Right atrium auricular region (tissue), 2 donors: ENCODE measurements around the gene TBC1D14. TPM values are rescaled to one million over a fixed set of nuclear protein-coding genes. Genes with fewer than 3 reads are reported as not detected.

Source experiments
- DNase-seq: peaks from one replicate; pipeline ENCODE4 v3.0.0-alpha.2; 2019; ENCODE audit warnings: low spot score
- H3K27ac ChIP-seq, 2 donors: fragments of 200-600 bp; sonication (generic); 1 replicate in 1 of 2; 2 replicates in 1 of 2; pipeline ENCODE4 v1.5.1; 2016 to 2019
- H3K27me3 ChIP-seq, 2 donors: fragments of 200-600 bp; sonication (generic); one replicate each; pipeline versions ENCODE4 v1.5.1 to v1.6.0; 2017 to 2019
- H3K36me3 ChIP-seq: fragments of 200-600 bp; sonication (generic); one replicate; pipeline ENCODE4 v1.5.1; 2016
- H3K4me1 ChIP-seq, 2 donors: fragments of 200-600 bp; sonication (generic); one replicate each; pipeline versions ENCODE4 v1.5.1 to v1.6.0; 2017 to 2019
- H3K4me3 ChIP-seq, 2 donors: fragments of 200-600 bp; sonication (generic); 1 replicate in 1 of 2; 2 replicates in 1 of 2; pipeline ENCODE4 v1.5.1; 2017 to 2019; ENCODE audit warnings: mild to moderate bottlenecking in 1 of 2, moderate library complexity in 1 of 2
- H3K9me3 ChIP-seq, 2 donors: fragments of 200-600 bp; sonication (generic); one replicate each; pipeline ENCODE4 v1.5.1; 2019
- total RNA-seq, 2 donors: library from RNA; depleted of rRNA; stranded (reverse); fragments of >200 nt; gene quantifications; one replicate each; pipeline ENCODE4 v1.1.0, GENCODE V29; 2016
- TF ChIP-seq, protein P1 (sequence below), 2 donors: fragments of 200-600 bp; sonication (generic); IDR thresholded peaks; one replicate each; pipeline ENCODE4 v1.5.1; 2019; ENCODE audit warnings: antibody characterized with exemption in 2 of 2

TBC1D14 gene
- total RNA-seq, 2 donors from 2014 or later: 33.7 to 34.0 TPM

DNA sequence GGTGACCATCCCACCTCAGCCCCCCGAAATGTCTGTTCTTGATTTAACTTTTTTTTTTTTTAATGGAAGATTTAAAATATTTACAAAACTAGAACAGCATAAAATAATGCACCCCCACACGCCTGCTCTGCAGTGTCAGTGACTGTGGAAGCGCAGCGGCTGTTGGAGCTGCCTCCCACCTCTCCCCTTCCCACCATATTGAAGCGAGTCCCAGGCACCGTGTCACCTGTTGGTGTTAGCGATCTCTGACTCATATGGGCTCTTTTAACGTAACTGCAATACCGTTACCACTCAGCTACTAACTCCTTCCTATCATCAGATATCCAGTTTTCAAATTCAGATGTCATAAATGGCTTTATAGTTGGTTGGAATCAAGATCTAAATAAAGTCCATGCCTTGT is 116.5 kb downstream of the TBC1D14 start:
- no peaks in the 10 kb centered on the region for H3K4me1 ChIP-seq
- H3K27ac ChIP-seq: no peak overlapping the region
- H3K27me3 ChIP-seq: no peaks in the 10 kb centered on the region
- H3K4me3 ChIP-seq: no peak overlapping the region
- peaks cover 47% of the 10 kb centered on the region for H3K36me3 ChIP-seq
- no peak for DNase-seq
- TF ChIP-seq, protein P1, sequence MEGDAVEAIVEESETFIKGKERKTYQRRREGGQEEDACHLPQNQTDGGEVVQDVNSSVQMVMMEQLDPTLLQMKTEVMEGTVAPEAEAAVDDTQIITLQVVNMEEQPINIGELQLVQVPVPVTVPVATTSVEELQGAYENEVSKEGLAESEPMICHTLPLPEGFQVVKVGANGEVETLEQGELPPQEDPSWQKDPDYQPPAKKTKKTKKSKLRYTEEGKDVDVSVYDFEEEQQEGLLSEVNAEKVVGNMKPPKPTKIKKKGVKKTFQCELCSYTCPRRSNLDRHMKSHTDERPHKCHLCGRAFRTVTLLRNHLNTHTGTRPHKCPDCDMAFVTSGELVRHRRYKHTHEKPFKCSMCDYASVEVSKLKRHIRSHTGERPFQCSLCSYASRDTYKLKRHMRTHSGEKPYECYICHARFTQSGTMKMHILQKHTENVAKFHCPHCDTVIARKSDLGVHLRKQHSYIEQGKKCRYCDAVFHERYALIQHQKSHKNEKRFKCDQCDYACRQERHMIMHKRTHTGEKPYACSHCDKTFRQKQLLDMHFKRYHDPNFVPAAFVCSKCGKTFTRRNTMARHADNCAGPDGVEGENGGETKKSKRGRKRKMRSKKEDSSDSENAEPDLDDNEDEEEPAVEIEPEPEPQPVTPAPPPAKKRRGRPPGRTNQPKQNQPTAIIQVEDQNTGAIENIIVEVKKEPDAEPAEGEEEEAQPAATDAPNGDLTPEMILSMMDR (IDR thresholded peaks at IDR 0.05): no peak
- no peaks in the 10 kb centered on the region for H3K9me3 ChIP-seq

- Histone ChIP-seq H3K9me3 (no peaks in the 10 kb centered on the region), H3K36me3 (peaks cover 54% of the 10 kb centered on the region), H3K27ac (no peak overlapping the region), H3K4me3 (no peak overlapping the region), H3K27me3 (no peaks in the 10 kb centered on the region), H3K4me1 (no peaks in the 10 kb centered on the region)
- TF ChIP-seq, protein P1 (IDR thresholded peaks at IDR 0.05): no peak
- DNase-seq: no peak
Observed at GRCh38 chr4:7027284-7027683, 117.7 kb downstream of the TBC1D14 start.

DNA sequence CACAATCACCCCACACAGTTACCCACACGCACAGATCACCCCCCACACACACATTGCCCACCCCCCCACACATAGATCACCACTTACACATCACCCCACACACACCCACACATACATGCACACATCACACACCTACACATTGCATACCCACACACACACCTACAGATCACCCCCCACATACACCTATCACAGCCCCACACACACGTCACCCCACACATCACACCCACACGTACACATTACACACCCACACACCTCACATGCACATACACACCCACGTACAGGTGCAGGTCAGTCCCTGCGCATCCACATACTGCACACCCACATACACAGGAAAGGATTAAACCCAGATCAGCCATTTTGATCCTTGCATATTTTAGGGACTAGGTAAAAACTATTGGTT is 118.3 kb downstream of the TBC1D14 start:
- H3K9me3 ChIP-seq: no peaks in the 10 kb centered on the region
- DNase-seq: no peak
- TF ChIP-seq, protein P1 (IDR thresholded peaks at IDR 0.05): no peak
- H3K27me3 ChIP-seq: no peaks in the 10 kb centered on the region
- H3K36me3 ChIP-seq: peaks cover 55% of the 10 kb centered on the region
- H3K27ac ChIP-seq: no peak overlapping the region
- H3K4me3 ChIP-seq: no peak overlapping the region
- H3K4me1 ChIP-seq: no peaks in the 10 kb centered on the region

DNA sequence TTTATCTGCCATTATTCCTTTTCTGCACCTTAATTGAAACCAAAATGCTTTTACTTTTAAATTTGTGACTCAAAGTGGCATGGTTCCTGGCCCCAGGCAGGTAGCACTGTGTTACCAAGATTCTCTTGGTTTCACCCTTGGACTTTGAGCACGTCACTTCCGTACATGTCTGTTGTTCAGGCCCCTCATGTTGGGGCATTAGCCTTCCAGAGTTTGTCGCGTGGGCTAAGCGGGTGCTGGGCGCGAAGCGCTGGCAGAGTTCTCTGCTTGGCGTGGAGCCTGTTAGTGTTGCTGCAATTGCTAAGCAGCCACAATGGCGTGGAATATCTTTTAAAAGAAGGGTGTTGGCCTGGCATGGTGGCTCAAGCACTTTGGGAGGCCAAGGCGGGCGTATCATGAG is 119.6 kb downstream of the TBC1D14 start:
- H3K9me3 ChIP-seq: no peaks in the 10 kb centered on the region
- H3K27ac ChIP-seq: no peak overlapping the region
- H3K4me3 ChIP-seq: no peak overlapping the region
- H3K4me1 ChIP-seq: no peaks in the 10 kb centered on the region
- H3K36me3 ChIP-seq: peaks cover 44% of the 10 kb centered on the region
- H3K27me3 ChIP-seq: no peaks in the 10 kb centered on the region
- TF ChIP-seq, protein P1 (IDR thresholded peaks at IDR 0.05): no peak
- DNase-seq: no peak

- Histone ChIP-seq H3K36me3 (peaks cover 38% of the 10 kb centered on the region), H3K4me1 (no peaks in the 10 kb centered on the region), H3K27ac (no peak overlapping the region), H3K27me3 (no peaks in the 10 kb centered on the region), H3K4me3 (no peak overlapping the region), H3K9me3 (no peaks in the 10 kb centered on the region)
- TF ChIP-seq, protein P1 (IDR thresholded peaks at IDR 0.05): no peak
- DNase-seq: no peak
Observed at GRCh38 chr4:7029921-7030320, 120.3 kb downstream of the TBC1D14 start.

DNA sequence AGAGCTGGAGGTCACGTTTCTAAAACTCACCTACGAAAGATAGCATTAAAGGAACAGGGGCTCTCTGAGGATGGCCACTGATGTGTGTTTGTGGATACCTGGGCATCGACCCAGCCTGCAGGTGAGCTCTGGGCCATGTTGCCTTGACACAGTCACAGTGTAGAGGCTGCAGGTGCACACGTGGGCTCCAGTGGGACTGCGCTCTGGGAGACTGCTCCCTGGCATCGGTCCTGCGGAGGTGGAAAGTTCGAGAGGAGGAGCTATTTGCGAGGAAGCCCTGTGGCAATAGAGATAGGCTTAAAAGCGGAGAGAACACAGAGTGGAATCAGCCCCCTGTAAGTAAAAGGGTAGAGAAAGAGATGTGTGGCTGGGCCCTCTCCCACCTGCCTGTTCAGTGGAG is 121.2 kb downstream of the TBC1D14 start:
- no peaks in the 10 kb centered on the region for H3K9me3 ChIP-seq

More for the DNA sequence above, 121.2 kb downstream of the TBC1D14 start:
- no peak for DNase-seq
- Histone ChIP-seq H3K27me3 (no peaks in the 10 kb centered on the region), H3K4me3 (no peak overlapping the region), H3K4me1 (no peaks in the 10 kb centered on the region), H3K36me3 (peaks cover 34% of the 10 kb centered on the region), H3K27ac (no peak overlapping the region)
- TF ChIP-seq, protein P1 (IDR thresholded peaks at IDR 0.05): no peak
